Measurements from ENCODE around the gene PACS2.
"Not testable (repeated sequence)": the region's sequence is repeated elsewhere in the genome, so short reads cannot be mapped to it uniquely, and the experiment has no call there.

PACS2 gene

GRCh38 chr14:105351920-105352851, 37.6 kb downstream of the PACS2 start:
- DNase-seq, result peak; percentile 78 to 82

GRCh38 chr14:105353136-105353535, 38.6 kb downstream of the PACS2 start:
- DNase-seq, result no peak

- no peak for DNase-seq
Measured at GRCh38 chr14:105354541-105354940, 40.0 kb downstream of the PACS2 start.

DNA sequence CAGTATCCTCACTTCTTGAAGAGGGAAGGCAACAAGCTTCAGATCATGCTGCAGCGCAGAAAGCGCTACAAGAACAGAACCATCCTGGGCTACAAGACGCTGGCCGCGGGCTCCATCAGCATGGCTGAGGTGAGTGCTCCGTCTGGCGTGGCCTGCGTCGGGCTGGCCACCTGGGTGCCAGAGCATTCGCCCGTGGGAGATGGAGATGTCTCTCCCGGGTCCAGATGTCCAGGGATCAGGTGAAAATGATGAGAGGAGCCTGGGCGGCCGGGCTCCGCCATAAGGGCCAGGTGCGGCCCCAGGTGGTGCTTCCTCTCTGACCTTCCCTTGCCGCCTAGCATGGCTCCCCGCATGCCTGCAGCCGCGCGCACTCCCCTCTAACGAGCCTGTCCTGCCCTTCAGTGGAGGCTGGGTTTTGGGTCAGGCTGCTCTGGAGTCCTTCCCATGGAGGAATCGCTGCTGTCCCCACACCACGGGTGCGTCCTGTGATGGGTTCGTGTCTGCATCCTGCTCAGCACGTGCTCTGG, 40.6 kb downstream of the PACS2 start:
- DNase-seq, result no peak

- DNase-seq, result no peak
Measured at GRCh38 chr14:105355850-105356604, 41.5 kb downstream of the PACS2 start.

GRCh38 chr14:105356927-105357326, 42.4 kb downstream of the PACS2 start:
- no peak for DNase-seq

GRCh38 chr14:105357626-105358025, 43.1 kb downstream of the PACS2 start:
- no peak for DNase-seq

DNA sequence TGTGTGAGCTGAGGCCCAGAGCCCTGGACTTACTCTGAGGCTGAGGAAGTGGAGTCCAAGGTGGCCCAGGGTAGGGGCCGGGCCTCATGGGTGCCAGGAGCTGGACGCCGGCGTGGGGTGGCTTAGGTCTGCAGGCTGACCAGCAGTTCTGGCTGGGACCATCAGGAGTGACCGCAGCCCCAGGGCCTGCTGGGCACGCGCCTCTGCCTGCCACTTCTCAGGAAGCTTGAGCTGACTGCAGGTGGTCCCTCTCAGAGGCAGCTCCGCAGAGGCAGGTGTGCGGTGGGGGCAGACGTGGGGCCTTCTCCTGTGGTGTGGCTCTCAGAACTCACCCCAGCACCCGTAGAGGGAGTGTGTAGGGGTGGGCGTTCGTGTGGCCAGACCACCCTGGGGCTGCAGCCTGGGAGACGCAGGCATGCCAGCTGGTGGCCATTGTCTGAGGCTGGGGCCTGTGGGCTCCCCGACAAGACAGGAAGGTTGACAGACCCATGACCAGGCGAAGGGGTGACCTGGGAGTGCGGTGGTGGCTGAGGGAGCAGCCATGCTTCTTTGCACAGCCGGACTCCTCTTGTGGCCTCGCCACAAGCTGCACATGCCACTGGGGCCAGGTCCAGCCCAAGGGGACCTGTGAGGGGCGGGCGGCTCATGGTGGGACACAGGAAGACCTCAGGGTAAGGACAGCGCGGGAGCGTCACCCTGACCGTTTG, 43.7 kb downstream of the PACS2 start:
- no peak for DNase-seq

- no peak for DNase-seq
Measured at GRCh38 chr14:105358943-105359342, 44.4 kb downstream of the PACS2 start.

DNA sequence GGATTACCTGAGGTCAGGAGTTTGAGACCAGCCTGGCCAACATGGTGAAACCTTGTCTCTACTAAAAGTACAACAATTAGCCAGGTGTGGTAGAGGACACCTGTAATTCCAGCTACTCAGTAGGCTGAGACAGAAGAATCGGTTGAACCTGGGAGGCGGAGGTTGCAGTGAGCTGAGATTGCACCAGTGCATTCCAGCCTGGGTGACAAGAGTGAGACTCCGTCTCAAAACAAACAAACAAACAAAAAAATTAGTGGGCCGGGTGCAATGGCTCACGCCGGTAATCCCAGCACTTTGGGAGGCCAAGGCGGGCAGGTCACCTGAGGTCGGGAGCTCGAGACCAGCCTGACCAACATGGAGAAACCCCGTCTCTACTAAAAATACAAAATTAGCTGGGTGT, 46.9 kb downstream of the PACS2 start:
- not testable (repeated sequence) for DNase-seq

- no peak for DNase-seq
Measured at GRCh38 chr14:105363847-105364708, 49.5 kb downstream of the PACS2 start.

DNA sequence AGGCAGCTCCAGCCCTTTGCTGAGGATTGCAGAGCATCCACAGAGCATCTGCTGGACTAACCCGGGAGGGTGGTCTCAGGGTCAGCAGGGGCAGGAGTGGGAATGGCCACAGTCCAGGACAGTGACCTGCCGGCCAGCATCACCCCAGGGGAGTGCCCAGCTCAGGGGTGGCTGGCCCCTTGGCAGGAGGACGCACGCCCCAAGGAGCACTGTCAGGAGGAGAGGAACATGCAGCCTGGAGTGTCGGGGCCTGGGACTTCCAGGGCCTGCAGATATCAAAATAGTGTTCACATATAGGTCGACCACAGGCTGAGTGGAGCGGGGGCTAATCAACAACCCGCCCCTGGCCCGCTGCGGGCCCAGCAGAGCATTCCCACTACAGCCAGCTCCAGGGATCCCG, 50.6 kb downstream of the PACS2 start:
- no peak for DNase-seq

GRCh38 chr14:105365681-105366080, 51.1 kb downstream of the PACS2 start:
- DNase-seq, result no peak

DNA sequence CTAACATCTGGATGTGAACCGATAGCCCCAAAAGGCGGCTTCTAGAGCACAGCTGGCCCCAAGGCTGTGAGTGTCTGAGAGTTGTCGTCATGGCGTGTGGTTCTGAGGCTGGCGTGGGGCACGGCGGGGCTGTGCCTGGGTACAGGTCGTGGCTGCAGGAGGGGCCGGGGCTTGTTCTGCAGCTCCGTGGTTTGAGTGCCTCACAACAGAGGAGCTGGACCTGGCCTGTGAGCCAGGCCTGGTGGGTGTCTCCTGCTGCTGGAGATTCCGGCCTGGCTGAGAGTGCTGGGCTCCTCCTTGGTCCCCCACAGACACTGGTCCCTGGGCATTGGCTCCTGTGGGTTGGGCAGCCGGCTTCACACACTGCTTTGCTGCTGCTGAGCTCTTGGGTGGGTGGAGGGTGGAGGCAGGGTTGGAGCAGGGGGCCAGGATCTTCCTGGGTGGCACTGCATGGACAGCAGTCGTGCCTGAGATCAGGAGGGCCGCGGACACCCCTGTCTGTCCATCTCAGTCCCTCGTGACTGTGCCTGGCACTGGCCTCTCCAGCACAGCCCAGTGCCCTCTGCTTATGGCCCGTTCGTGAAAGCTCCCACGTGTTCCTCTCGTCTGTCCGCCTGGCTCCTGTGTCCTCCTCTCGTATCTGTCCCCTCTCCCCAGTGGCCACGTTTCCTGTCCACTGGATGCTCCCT, 52.0 kb downstream of the PACS2 start:
- DNase-seq, result no peak

DNA sequence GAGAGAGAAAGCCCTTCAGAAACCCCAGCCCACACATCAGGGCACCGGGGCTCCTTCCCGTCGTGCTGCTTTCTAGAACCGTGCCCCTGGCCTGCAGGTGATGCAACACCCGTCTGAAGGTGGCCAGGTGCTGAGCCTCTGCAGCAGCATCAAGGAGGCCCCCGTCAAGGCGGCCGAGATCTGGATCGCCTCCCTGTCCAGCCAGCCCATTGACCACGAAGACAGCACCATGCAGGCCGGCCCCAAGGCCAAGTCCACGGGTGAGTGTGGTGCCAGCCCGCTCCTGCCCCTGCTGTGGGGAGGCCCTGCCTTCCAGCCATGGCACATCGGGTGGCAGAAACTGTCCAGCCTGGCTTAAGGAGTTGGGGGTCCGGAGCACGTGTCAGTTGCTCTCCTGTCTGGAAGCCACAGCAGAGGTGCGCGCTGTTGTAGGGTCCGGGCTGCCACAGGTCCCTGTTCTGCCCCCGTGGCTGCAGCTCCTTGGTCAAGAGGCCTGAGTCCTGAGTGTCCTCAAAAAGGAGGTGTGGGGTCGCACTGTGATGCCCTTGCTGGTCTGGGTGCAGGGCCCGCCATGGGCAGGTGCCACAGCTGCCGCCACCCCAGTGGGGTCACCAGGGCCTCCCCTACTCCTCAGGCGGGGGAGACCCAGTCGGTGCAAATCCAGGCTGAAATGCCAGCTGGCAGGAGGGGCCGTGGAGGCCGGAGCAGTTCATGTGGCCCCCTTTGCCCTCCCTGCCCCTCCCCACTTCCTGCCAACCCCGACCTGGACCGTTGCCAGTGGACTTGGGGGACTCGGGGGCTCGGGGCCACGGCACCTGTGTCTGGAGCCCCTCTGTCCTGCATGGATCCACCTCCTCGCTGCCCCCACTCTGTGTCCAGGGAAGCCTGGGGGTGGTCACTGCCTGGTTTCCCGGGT, 52.8 kb downstream of the PACS2 start:
- DNase-seq, result no peak

DNA sequence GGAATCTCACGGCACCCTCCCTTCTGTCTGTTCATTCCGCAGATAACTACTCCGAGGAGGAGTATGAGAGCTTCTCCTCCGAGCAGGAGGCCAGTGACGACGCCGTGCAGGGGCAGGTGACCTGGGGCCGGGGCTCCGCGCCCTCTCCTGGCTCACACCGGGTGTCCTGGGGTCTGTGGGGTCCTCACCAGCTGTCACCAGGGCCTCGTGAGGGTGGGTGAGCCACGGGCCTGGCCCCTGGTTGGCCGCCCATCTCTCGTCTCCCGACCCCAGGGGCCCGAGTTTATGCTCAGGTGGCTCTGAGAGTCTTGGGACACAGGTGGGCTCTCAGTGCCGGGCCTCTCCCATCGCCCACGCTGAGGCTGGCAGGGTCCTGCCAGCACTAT, 53.5 kb downstream of the PACS2 start:
- DNase-seq, result no peak

GRCh38 chr14:105368426-105368825, 53.9 kb downstream of the PACS2 start:
- no peak for DNase-seq

- no peak for DNase-seq
Measured at GRCh38 chr14:105368910-105369652, 54.5 kb downstream of the PACS2 start.

DNA sequence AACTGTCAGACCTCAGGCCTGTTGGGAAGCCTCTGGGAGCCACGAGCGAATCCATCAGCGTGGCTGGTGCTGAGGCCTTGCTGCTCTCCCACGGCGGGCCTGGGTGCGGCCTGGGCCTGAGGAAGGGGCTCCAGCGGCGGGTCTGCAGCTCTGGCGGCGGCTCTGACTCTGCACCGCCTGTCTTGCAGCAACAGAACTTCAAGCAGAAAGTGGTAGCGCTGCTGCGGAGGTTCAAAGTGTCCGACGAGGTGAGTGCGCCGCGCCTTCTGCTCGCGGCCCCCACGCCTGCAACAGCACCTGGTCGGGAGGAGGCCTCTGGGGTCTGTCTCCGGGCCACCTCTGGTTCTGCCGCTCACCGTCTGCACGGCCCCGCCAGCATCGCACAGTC, 55.1 kb downstream of the PACS2 start:
- DNase-seq, result no peak

GRCh38 chr14:105374389-105374788, 59.8 kb downstream of the PACS2 start:
- no peak for DNase-seq
